Measurements from ENCODE around the gene NKAIN1. TPM values are rescaled to one million over a fixed set of nuclear protein-coding genes. Genes with fewer than 3 reads are reported as not detected.
A peak's percentile ranks its signal among the peaks of the same experiment; 100 is the strongest.

The NKAIN1 gene
- total and polyA plus RNA-seq, 8 donors: 0.08 TPM; not detected in 7

GRCh38 chr1:31159323-31159722 lies 80.4 kb downstream of the NKAIN1 start:
- Histone ChIP-seq H3K27ac (no peak overlapping the region), H3K27me3 (no peaks in the 10 kb centered on the region), H3K9me3 (no peaks in the 10 kb centered on the region), H3K4me1 (peaks cover 0 to 22% (median 14%) of the 10 kb centered on the region in 4 donors), H3K36me3 (no peaks in the 10 kb centered on the region), H3K4me3 (no peak overlapping the region)
- DNase-seq: no peak
- intact Hi-C loops (cut with DNase I; ENCODE audit: low total_unique reads): no loop called here
- 84 to 100% (median 91%) methylated on average over 2 of the region's 2 CpGs for WGBS, 5 donors
- no peak for TF ChIP-seq POLR2A (IDR thresholded peaks at IDR 0.05)
- TF ChIP-seq POLR2AphosphoS5 (IDR thresholded peaks at IDR 0.05): no peak
- TF ChIP-seq EP300 (IDR thresholded peaks at IDR 0.05): no peak
- TF ChIP-seq CTCF (IDR thresholded peaks at IDR 0.05): no peak

- 0 to 1% (median 0%) methylated on average over 7 to 46 of the region's 46 CpGs for WGBS, 5 donors
- Histone ChIP-seq H3K27me3 (no peaks in the 10 kb centered on the region), H3K4me1 (peaks cover 0 to 15% (median 13%) of the 10 kb centered on the region in 4 donors), H3K9me3 (no peaks in the 10 kb centered on the region), H3K4me3 (peak overlapping the region; percentile 74 to 84 (median 77)), H3K27ac (peak overlapping the region; percentile 85 to 90 (median 86)), H3K36me3 (no peaks in the 10 kb centered on the region)
- peak; percentile 64 to 88 for DNase-seq
- intact Hi-C loops (cut with DNase I; ENCODE audit: low total_unique reads): no loop called here
- TF ChIP-seq CTCF (IDR thresholded peaks at IDR 0.05) (peak in 2 of 7 experiments; percentile 24 to 50), POLR2AphosphoS5 (IDR thresholded peaks at IDR 0.05) (no peak)
Observed at GRCh38 chr1:31155216-31155806, 84.4 kb downstream of the NKAIN1 start.

- Histone ChIP-seq H3K9me3 (no peaks in the 10 kb centered on the region), H3K36me3 (no peaks in the 10 kb centered on the region), H3K27me3 (no peaks in the 10 kb centered on the region), H3K4me3 (peak overlapping the region; percentile 74 to 84 (median 77)), H3K27ac (peak overlapping the region; percentile 85 to 90 (median 86)), H3K4me1 (peaks cover 0 to 15% (median 13%) of the 10 kb centered on the region in 4 donors)
- peak; percentile 84 to 95 for DNase-seq
- WGBS, 5 donors: 2 to 6% (median 3%) methylated on average over 22 to 51 of the region's 51 CpGs
- TF ChIP-seq CTCF (IDR thresholded peaks at IDR 0.05): no peak
- peak in 1 of 3 donors; percentile 11 for TF ChIP-seq POLR2AphosphoS5 (IDR thresholded peaks at IDR 0.05)
- intact Hi-C loops (cut with DNase I; ENCODE audit: low total_unique reads): no loop called here
Observed at GRCh38 chr1:31154632-31155215, 85.0 kb downstream of the NKAIN1 start.

- Histone ChIP-seq H3K9me3 (no peaks in the 10 kb centered on the region), H3K4me3 (peak overlapping the region; percentile 74 to 84 (median 77)), H3K4me1 (peaks cover 0 to 15% (median 13%) of the 10 kb centered on the region in 4 donors), H3K36me3 (no peaks in the 10 kb centered on the region), H3K27me3 (no peaks in the 10 kb centered on the region), H3K27ac (peak overlapping the region; percentile 84 to 90 (median 86))
- peak in 1 of 2 donors; percentile 55 for DNase-seq
- 62 to 82% (median 74%) methylated on average over 19 of the region's 19 CpGs for WGBS, 5 donors
- no peak for TF ChIP-seq CTCF (IDR thresholded peaks at IDR 0.05)
- intact Hi-C loops (cut with DNase I; ENCODE audit: low total_unique reads): no loop called here
Observed at GRCh38 chr1:31154000-31154631, 85.6 kb downstream of the NKAIN1 start.
